ENCODE results near the gene ADD3.

ADD3 gene

DNA sequence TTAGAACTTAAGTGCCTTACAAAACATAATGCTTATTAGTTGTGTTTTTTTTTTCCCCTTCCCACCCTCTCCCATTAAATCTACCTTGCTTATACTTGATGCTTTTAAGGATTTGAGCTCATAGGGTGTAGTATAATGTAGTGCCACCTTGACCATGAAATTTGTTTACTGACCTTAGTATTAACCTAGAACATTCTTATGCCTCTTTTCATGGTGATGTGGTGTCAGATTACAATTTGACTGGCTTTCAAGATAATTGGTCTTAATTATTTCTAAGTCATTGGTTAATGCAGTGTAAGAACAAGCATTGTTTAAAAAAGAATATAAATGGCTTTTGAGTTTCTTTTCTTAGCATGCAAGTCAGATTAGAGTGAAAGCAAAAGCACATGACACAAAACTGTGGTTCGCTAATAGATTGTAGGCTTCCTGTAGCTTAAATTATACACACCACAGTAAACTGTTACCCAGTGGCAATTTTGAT, 61.8 kb downstream of the ADD3 start:
- peak in 1 of 2 donors; percentile 63 for DNase-seq

DNA sequence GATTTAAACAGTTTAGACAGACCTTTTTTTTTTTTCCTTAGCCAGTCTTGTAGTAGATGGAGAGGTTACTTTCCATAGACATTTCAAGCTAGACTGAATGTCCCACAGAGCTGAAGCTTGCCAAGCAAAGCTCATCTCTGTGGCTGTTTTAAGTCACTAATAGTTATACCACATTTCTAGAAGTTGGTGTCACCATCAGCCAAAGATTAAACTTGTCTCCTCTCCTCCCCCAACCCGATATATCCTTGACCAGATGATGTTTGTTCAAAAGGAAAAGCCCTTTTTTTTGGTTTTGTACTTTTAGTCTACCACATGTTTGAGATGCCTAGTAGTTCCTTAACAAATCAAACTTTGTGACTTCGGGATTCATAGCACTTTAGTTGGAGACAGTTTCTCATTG, 66.1 kb downstream of the ADD3 start:
- DNase-seq = no peak

DNA sequence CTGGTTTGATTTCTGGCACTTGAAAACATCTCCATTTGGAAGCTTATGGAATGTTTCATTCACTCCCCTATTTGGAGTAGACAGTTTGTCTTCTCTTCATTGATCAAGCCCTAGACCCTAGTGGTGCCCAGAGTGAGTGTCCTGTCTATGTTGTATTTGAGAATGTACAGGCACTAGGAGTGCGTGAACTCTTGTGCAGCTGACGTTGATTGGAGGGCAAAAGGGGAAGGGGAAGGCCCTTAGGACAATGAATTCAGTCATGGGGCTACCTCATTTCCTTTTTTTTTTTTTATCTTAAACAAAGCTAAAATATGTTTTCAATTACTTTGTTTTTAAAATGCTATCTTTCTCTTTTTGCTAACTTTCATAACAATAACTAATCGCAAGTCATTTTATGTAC, 66.5 kb downstream of the ADD3 start:
- peak in 1 of 2 donors; percentile 42 for DNase-seq

DNA sequence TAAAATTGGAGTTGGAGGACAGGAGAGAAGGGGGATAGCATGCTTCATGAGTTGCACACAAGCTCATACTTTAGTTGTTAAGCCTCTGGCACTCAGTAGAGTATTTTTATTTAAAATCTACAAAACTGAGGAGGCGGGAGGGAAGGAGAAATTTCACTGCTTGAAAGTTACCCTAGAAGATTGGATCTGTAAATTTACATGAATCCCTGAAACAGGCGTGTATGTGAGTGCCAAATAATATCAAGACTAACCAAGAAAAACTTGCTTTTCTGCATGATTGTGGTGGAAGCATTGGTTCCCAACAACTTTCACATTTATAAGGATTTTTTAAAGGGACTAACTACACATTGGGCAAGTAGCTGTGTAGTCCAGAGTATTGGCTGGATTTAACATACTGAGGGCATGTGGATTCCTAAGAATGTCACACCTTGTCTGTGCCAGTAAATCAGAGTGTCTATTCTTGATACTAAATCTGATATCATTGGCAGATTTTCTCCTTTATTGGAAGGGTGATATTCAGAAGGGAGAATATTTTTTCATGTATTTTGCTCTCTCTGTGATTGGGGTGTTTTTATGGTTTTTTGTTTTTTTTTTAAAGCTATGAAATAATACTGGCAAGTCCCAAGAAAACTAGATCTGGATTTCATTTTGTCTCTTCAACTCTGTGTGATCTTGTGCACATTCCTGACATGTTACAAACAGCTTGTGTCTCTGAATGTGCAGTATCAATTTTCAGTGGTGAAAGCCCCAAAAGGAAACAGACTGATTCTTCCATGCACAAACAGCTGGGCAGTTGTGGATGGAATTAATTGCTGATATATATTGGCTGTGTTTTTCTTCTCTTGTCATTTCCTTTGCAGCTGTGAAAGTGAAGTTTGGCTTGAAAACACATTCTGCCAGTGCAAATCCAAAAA, 67.2 kb downstream of the ADD3 start:
- DNase-seq = no peak

DNA sequence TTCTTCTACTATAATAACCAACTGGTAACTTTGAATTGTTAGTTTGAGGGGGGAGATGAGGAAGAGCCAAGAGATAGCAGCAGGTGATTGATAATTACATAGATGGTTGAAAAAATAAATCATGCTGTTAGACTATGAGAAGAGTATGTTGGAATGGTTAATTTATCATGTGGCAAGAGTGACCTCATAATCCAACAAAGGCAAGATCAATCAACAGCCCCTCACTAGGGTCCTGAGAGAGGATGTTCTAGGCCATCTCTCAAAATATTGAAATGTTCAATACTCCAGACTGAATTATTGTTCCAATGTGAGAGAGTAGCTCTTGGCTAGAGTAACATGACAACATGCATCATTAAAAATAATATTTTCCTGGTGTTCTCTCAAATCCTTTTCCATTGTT, 67.9 kb downstream of the ADD3 start:
- no peak for DNase-seq

DNA sequence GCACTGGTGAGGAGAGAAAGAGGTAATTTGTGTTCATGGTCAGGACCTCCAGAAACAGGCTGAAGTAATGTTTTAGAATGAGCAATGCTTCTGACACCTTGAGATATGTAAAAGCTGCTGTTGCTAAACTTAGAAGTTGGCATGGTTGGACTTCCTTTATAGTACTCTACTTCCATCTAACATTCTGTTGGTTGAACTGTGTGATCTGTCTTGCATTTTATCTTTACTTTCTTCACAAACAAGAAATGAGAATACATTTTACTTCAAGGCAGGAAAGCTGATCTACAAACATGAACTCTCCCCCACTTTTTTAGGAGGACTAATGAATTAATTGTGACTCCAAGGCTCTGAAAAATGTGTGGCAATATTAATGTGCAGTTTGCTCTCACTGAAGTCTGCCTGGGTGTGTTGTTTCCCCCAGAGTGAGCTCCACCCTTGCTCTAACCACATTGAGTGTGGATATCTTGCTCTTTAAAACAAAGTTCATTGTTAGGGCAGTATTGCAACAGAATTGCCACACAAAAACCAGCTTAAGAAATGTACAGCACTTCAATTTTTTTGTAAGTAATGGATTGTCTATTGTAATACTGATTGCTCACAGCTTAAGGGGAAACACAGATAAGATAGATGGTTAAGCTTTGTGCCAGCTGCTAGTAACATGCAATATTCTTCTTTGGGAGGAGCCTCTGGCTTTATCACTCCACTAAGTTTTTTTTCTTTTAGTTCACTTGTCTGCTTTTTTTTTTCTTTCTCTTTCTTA, 69.0 kb downstream of the ADD3 start:
- DNase-seq = peak; percentile 66 to 70

DNA sequence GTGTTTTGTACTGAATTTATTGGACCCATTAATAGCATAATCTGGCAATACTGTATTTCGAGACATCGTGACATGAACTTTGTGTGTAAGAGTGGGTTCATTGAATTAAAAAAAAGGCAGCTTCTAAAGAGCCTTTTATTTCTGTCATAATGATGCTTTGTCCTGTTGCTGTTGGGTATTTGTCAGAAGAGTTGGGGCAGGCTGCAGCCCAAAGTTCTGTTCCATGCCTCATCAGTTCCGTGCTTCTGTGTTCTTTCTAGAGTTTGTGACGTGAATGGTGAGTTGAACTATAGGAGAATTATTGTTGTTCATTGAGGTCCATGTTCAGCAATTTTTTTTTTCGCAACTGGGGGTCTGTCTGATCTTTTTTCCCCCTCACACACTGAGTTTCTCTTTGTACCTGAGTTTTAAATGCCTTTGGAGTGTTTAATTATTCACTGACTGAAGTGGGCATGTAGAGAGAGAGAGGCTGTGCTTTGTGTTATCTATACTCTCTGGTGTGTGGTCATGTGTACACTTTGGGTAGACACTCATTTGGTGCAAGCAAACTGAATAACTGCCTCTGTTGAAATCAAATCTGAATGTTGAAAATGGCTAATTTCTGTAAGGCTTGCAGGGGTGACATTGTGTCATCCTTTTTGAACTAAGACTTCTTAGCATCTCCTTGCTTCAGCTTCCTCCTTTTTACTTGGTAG, 69.8 kb downstream of the ADD3 start:
- DNase-seq = peak in 1 of 2 donors; percentile 29

DNA sequence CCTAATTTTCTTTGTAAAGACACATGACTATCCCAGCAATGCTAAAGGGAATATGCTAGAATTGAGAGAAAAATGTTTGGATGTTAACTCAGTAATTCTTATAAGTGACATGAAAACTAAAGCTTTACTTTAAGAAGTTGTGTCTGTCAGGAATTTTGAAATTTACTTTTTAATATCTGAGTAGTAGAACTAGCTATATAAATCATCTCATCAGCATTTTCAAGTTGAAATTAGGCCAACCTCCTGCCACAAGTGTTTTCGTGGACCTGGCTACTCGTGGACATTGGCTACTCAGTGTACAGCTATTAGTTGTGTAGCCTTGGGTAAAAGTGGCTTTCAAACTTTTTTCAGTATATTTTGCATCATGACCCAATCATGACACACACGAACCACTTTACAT, 70.5 kb downstream of the ADD3 start:
- no peak for DNase-seq

DNA sequence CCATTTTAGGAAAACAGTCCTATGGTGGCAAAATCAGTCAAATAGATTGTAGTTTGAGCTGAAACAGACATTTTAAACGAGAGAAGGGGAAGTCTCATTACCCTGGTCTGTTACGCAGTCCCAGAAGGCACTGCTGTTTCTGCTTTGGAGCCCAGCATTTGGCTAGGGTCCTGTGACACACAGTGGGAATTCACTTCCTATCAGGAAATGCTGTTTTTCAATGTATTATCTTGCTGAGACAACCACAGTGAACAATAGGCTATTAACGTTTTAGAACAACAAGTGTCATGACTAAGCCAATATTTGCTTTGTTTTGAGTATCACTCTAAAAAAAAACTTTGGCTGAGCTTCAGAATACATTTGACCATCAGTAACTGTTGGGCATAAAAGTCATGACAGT, 74.1 kb downstream of the ADD3 start:
- DNase-seq = peak in 1 of 2 donors; percentile 40

DNA sequence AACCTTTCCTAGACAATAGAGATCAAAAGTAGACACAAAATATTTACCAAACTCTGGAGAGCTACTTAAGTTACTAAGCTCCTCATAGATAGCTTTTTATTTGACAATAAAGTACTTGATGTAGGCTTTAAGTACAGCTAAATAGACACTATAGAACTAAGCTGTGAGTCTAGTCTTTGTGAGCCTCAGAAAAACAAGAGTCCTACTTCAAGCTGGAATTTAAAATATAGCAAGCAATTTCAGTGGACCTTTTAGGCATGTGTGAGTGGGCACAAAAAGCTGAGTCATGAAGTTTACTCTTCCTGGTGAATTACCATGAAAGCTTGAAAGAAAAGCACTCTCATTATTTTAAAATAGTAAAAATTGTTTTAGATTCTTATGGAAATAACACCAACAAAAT, 76.1 kb downstream of the ADD3 start:
- DNase-seq = no peak

DNA sequence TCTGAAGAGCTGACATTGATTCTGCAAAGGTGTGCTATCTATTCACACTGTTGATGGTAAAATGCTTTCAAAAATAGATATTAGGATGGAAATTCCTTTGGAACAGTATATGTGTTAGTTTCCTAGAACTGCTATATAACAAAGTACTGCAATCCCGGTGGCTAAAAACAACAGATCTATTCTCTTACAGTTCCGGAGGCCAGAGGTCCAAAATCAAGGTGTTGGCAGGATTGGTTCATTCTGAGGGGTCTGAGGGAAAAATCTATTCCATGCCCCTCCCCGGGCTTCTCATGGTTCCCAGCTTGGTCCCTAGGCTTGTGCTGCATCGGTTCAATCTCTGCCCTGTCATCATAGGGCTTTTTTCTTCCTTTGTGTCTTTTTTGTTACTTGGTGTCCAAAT, 79.9 kb downstream of the ADD3 start:
- no peak for DNase-seq

DNA sequence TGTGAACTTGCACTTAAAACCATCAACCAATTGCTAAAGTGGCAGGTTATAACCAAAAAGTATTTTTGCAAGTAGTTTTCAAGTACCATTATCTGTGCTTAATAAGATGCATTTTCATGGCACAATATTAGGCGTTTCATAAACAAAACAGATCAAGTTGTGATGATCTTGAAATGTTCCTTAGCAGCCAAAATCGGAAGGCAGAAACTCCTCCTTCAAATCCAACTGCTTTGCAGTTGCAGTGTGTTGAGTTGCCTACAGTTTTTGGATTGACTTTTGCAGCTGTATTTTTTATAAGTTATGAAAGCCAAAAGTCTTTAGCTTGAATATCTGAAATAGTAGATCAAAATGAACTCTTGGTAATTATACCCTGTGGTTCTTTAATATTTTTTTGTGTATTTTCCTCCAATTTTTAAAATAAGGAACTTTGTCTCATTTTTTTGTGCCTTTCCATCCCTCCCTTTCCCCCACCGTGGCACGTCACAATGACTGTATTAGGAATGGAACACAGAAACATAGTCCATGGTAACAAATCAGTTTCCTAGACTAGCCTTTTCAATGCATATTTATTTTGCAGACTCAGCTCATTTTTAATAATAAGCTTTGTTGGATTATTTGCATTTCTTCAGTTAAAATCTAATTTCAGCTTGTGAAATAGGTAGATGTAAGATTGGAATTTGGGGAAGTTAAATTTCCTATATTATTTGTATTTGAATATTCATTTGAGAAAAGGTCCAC, 80.8 kb downstream of the ADD3 start:
- DNase-seq = no peak

DNA sequence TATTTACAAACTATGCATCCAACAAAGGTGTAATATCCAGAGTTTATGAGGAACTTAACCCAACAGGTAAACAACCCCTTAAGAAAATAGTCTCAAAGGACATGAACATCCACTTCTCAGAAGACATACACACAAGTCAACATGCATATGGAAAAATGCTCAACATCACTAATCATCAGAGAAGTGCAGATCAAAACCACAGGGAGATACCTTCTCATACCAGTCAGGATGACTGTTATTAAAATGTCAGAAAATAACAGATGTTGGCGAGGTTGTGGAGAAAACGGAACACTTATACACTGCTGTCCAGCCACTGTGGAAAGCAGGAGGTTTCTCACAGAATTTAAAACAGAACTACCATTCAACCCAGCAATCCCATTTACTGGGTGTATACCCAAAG, 84.0 kb downstream of the ADD3 start:
- no peak for DNase-seq

DNA sequence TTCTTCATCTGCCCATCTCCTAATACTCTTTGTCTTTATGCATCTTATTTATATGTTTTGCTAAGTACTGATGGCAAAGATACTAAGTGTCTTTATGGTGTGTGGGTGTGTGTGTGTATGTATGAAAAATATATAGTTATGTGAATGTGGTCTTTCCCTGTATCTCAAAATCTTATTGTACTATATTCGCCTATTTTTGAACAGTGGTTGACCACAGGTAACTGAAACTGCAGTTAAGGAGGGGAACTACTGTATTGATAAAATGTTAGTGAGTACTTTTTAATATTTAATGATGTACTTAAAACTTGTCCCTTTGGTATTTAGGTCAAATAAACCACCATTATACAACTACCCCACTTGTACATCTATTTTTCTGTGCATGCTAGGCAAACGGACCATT, 85.9 kb downstream of the ADD3 start:
- DNase-seq = no peak

DNA sequence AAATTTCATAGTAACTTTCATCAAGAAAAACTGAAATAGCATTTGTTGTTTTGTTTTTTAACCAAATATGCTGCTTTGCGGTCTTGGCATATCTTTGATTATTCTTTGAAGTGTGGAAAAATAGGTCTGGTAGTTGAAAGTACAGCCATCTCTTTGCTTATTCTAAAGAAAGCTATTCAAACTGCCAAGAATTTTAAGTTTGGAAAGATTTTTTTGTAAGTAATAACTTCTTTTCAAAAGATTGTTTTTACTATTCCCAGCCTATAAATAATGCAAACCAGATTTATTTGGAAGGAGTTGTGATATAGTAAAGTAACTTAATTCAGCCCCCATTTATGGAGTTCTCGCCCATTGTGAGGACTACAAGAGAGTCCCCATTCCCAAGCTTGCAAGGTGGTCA, 87.0 kb downstream of the ADD3 start:
- no peak for DNase-seq

DNA sequence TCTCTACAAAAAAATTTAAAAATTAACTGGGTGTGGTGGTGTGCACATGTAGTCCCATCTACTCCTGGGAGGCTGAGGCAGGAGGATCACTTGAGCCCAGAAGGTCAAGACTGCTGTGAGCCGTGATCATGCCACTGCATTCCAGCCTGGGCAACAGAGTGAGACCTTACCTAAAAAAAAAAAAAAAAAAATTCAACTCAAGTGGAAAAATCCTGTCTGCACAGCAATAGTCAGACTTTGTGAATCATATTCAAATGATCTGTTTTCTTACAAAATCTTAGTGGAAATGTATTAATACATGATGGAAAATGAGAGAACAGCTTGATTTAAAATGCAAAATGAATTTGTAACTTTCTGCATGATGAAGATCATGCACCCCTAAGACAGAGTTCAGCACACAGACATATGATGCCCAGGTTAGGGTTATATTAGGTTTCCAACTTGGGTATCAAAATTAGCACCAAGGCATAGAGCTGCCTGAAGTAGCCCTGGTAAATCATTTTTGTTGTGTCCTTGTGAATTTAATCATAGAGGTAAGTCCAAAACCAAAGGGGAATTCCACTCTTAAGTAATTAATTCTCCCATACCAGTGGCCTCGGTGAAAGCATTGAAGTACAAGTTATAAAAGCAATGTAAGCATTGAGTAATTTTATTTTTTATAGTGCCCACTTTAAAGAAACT, 93.8 kb downstream of the ADD3 start:
- no peak for DNase-seq

DNA sequence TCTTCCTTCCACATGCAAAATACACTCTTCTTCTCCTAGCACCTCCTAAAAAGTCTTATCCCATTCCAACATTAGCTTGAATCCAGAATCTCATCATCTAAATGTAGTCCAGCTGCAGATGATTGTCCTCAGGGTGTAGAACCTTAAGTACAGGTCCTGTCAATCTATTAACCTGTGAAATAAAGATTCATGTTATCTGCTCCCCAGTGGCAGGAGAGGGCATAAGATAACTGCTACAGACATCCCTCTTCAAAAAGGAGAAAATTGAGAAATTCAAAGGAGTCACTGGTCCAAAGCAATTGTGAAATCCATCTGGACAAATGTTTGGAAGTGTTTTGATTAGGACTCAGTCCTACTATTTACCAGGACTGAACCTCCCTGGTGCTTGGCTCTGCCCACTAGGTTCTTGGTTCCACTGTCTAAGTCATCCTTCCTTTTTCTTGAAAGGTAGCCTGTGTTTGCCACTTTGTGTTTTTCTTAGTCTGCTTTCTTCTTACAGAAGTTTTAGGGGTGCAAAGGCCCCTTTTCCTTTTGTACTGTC, 96.2 kb downstream of the ADD3 start:
- no peak for DNase-seq

DNA sequence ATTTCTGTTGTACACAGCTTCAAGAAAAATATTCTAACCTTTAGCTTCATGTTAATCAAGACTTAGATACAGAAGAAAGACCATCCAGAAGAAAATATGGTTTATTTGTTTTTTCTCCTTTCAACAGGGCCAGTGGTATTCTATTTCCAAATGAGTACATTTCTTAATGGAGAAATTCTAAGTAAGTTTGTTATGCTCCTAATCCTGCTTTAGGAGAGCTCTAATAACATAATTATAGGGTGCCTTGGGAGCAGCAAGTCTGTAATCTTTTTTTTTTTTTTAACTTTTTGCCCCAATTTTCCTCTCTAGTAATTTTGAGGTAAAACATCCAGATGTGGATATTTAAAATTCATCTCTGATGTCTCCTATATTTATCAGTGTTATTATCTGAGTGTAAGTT, 98.1 kb downstream of the ADD3 start:
- DNase-seq = no peak

DNA sequence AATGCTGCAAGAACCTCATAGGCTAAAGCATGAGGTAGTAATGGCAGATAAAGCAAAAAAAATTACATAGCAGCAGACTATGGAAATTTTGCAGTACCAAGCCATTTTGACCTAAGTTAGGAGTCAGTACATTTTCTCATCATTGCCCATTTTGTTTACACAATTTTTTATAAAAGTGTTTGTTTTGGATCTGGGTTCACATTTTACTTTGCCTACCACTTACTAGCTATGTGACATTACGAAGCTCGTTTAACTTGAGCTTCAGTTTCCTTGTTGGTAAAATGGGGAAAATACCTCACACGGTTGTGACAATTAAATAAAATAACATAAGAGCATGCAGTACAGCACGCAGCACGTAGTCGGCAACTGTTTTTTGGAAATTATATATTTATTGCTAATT, 99.6 kb downstream of the ADD3 start:
- DNase-seq = no peak

DNA sequence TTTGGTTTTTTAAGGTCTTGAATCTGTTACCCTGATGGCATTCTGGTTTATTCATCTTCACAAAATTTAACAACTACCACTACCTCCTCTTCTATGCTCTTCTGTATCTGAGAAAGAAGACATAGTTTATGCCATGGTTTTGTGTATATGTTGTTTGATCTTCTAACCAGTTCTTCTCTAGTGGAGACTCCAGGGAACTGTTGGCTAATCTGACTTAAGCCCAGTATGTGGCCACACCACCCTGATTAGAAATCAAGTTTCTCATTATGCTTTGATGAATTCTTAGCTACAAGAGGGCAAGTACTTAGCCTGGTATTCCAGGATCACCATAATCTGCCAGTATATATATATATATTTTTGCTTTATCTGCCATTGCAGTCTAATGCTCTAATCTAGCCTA, 100.1 kb downstream of the ADD3 start:
- no peak for DNase-seq

DNA sequence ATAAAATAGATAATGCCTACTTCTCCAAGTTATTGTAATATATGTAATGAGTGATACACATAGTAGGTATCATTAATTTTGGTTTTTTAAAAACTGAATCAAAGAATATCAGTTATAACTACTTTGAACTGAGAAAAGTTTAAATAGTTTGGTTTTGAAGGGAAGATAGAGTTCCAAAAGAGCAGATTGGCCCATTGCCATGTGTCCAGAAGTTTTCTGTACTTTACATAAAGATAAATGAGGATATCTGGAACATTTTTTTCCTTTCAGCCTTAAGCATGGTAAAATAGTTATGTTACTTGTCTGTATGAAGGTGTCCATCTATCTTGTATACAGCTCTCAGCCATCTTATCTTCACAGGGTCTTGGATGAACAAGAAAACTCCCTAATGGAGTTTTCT, 101.7 kb downstream of the ADD3 start:
- no peak for DNase-seq

DNA sequence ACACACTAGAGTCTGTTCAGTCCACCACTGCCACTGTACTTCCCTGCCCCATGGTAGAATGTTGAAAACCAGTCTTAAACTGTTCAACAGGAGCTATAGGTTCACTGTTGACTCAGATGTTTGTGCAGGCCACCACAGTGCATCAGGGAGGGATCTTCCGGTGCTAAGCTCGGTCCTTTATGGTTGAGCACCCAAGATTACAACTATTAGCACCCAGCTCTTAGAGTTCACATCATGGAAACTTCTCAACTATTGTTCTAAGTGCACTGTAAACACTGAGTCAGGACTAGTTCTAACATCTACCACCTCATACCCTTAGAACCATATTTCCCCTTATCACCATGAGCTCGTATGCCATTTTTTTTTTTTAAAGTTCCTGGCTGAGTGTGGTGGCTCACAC, 102.6 kb downstream of the ADD3 start:
- no peak for DNase-seq

All from CD4-positive, alpha-beta T cell treated with Interleukin-4 for 1 hour (primary cell).